Nucleus accumbens (tissue), 56 donors: ENCODE data around the gene FAM117A.

ENCODE experiments used
- DNase-seq, 56 donors: peaks; one replicate each; lab custom pipeline; 2025; lab: John Stamatoyannopoulos, UW

The FAM117A gene

DNA sequence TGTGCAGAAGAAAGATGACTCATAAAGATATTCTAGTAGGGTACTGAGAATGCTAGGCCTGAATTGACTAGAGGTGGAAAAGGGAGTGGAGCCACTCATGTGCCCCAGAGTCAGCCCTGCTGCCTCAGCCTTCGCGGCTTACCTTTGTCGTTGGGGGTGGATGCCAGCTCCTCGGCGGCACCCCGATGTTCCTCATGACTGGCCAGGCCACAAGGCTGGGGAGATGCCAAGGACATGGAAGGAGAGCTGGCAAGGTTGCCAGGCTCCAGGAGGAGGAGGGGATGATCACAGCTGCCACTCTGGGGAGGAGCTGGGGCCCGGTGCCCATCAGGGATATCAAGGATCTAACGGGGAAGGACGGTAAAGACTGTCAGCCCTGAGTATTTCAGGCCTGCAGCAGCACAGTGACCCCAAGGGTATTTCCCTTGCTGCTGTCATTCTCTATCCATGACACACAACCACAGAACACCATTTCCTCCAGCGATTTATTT, 46.5 kb downstream of the FAM117A start:
- peak in 2 of 56 donors; percentile 11 to 14 for DNase-seq

DNA sequence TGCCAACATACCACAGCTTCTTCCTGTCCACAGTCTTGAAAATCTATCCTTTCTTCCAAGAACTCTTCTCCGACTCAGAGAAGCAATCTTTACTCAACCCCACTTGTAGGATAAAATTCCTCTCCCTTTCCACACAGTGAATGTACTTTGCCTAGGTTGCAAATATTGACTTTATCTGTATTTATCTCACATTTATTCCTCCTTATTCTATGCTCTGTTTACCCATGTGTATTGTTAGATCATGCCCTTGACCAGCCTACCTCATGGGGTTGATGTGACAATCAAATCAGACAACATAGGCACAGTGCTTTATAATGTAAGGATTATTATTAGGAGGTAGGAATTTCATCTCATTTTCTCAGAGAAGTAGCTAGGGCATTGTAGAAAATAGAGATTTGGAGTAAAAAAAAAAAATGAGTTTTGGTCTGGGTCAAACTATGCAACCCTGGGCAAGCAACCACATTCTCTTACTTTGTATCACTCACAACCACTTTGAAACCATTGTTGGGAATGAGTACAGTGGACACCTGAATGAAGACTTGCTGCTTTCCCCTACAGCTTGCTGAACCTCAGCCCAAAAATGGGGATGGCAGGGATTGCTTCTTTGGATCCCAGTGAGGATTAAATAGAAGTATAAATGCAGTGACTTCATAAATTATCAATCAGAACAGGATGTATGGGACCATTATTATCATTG, 47.1 kb downstream of the FAM117A start:
- DNase-seq: no peak

DNA sequence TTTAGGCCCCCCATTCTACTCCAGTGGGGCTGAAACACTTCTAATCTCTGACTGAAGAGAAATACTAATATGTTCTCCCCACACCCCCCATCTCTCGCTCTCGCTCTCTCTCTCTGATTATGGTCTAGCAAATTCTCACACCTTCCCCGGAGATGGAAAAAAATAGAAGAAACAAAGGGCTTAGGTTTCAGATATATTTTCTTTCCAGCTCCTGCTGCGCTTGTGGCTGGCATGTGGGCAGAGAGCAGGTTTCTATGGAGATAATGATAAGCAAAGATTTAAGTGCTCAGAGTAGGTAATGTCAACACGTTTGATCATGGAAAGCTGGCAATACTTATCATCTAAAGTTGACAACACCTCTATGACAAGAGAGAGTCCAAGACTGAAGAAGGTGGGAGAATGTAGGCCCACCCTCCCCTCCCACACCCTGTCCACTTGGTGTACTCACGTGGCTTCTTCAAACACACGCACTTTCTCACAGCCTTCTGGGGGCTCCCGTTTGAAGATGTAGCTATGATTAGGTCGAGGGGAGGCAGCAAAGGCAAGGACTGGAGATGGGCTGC, 48.1 kb downstream of the FAM117A start:
- peak in 11 of 56 donors; percentile 4 to 52 (median 23) for DNase-seq

- DNase-seq: no peak
Observed at GRCh38 chr17:49715216-49715615, 48.7 kb downstream of the FAM117A start.

GRCh38 chr17:49708515-49709183, 55.3 kb downstream of the FAM117A start:
- peak in 1 of 56 donors; percentile 18 for DNase-seq

DNA sequence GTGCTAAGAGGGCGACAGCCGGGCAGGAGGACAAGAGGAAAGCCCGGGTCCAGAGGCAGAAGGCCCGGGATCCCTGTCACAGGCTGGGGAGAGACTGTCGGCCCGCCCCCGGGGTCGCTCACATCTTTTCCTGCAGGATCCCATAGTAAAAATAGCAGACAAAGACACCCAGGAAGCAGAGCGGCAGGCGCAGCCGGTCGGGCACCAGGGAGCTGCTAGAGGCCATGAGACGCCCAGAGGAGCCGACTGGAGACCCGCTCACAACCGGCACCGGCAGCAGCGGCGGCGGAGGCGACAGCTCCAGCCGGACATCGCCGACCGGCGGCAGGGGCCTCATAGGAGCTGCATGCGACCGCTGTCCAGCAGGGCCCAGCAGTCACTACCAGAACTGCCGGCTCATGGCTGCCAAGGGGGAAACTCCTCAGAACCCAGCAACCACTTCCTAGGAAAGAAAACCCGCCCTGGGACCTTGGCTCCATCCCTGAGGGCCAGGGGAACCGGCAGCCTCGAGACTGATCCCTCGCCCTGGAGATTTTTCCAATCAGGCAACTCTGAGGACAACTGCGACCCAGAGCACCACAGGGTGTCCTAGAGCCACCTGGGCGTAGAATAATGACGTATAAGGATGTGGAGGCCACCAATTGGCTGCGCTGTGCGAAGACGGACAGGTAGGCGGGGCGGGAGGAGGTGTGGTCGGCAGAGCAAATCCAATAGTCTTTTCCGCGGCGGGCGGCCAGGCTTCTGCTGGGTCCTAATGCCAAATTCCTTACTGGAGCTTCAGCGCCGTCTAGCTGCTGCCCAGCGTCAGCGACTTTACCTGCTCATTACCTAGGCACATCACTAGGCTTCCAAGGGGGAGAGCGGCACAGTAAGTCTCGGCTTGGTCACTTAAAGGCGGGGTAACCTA, 56.1 kb downstream of the FAM117A start, which contains the start of gene SLC35B1:
Gene SLC35B1, minus strand, starts transcription at position 357 of the 907 bp plus-strand sequence. Its CDS starts 131 bp downstream, at position 226.
- DNase-seq: peak; percentile 90 to 99 (median 97)

GRCh38 chr17:49707246-49707607, 56.7 kb downstream of the FAM117A start:
- peak in 1 of 56 donors; percentile 7 for DNase-seq

GRCh38 chr17:49705254-49705653, 58.7 kb downstream of the FAM117A start:
- DNase-seq: no peak

DNA sequence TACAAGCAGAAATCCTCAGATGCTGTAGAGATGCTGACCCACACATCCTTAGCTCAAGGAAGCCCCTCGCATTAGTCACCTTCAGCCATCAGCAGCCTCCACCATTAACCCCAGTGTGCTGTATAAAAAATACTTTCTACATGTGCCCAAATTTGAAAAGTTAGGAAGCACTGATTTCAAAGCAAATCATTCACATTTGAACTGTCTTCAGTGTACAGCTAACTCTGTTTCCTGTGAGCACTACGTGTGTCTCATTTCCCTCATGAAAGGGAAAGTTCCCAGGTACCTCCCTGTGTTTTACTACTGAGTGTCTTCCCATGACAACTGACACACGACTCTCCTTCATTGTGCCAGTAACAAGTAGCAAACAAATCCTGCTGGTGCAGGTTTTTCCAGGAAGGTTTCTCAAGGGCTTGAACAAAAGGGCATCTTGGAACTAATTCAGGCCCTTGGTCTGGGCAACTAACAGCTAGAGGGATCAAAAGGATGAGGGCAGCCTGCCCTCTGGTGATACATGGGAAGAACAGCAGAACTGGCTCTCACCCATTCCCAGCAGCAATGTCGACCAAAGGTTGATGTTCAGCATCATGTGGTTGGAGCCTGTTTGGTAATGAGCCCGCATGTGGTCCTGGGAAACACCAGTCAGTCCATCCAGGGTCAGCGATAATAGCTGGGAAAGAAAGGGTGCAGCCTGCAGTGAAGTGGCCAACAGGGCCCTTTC, 60.2 kb downstream of the FAM117A start:
- DNase-seq: peak in 18 of 56 donors; percentile 1 to 52 (median 23)

- peak in 16 of 56 donors; percentile 2 to 60 (median 24) for DNase-seq
Observed at GRCh38 chr17:49700960-49701359, 63.0 kb downstream of the FAM117A start.

GRCh38 chr17:49699966-49700575, 63.9 kb downstream of the FAM117A start:
- peak in 2 of 56 donors; percentile 3 to 18 for DNase-seq

DNA sequence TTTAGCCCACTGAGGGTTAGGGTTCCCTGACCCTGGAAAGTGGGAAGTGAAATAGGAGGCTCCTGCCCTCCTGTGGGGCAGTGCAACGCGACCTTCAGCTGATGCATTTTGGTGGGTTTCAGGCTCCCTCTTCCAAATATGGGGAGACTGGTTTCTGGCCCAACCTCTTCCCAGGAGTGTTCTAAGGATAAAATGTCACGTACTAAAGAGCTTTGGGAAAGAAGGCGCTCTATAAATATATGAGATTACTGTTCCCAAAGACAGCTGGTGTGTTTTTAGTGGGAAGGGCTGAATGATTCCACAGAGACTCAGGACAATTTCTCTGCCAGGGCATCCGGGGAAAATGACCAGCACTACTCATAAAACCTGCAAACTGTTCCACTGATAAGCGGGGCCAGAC, 65.9 kb downstream of the FAM117A start:
- no peak for DNase-seq

- DNase-seq: peak in 2 of 56 donors; percentile 6 to 7
Observed at GRCh38 chr17:49696233-49696761, 67.6 kb downstream of the FAM117A start.

DNA sequence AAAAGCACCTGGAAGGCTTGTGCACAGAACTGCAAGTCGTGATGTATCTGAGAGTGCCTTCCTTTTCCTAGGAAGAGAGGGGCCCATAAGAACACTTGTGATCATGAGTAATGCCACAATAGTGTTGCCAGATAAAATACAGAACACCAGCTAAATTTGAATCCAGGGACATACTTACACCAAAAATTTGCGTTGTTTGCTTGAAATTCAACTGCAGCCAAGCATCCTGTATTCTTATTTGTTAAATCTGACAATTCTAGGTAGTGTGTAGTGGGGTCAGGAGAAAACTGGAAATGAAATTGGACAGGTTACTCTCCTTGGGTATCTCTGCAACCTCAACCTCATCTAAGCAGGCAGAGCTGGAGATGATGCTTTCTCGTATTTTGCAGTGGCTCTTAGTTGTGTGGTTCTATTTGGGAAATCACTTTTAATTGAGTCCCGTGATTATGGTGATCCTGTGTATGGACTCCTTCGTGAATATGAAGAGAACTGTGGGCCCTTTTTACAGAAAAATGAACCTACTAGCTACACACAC, 68.2 kb downstream of the FAM117A start:
- DNase-seq: no peak

- DNase-seq: peak in 33 of 56 donors; percentile 8 to 74 (median 22)
Observed at GRCh38 chr17:49694847-49695697, 68.9 kb downstream of the FAM117A start.

DNA sequence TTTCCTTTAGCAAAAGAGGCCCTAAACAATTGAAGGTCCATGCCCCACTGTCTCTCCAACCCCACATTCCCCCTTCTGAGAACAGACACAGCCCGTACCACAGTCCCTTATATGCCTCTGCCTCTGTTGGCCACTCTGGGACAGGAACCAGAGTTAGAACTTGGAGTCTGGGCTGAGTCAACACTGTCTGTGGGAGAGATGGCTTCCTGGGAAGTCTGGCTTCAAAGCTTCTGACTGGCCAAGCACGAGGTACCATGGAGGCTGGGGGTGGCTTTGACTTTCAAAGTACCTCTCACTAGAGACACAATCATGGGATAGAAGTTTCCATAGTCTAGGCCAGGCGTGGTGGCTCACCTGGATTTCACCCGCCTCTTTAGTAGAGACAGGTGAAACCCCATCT, 71.2 kb downstream of the FAM117A start:
- no peak for DNase-seq

DNA sequence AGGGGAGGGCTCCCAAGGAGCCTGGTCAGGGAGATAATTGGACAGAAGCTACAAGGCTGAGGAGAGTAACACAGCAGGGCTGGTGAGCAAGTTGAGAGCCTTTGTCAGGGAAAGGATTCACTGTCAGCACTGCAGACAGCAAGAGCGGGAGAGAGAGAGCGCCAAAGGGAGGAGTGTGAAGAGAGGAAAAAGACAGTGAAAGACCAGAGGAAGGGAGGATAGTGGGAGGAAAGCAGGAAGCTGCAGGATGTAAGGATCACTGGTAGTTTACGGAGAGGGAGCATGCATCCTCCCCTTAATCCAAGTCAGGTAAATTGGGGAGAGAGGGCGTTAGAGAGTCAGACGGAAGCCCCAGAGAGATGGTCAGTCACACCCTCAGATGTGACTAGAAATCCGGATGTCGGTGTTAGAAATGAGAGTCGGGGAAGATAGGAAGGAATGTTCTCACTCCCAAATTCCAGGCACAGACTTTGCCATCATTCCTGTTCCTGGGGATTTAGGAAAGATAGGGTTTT, 72.2 kb downstream of the FAM117A start:
- no peak for DNase-seq
